BJ (cell line): ENCODE results near the gene MAGEH1. TPM values are rescaled to one million over a fixed set of nuclear protein-coding genes. Genes with fewer than 3 reads are reported as not detected.
"Not testable (repeated sequence)": the region's sequence is repeated elsewhere in the genome, so short reads cannot be mapped to it uniquely, and the experiment has no call there.

Experiments used
- CTCF ChIA-PET: fragments of 350-600 bp; formaldehyde crosslinking; extraction: SDS; loops from one replicate; lab custom pipeline; 2021; ENCODE audit warnings: antibody characterized with exemption, inconsistent platforms; lab: Yijun Ruan, JAX
- POLR2A ChIA-PET: fragments of 300-600 bp; sonication (Branson Sonifier 250); formaldehyde crosslinking; extraction: SDS; loops from one replicate; lab custom pipeline; 2021; ENCODE audit warnings: antibody characterized with exemption; lab: Charles Lee
- DNase-seq: peaks from one replicate; pipeline ENCODE4 v3.0.0-alpha.2; 2011; ENCODE audit warnings: low read depth
- H3K27me3 ChIP-seq: 2 replicates; pipeline ENCODE4 v1.6.0; 2011; ENCODE audit warnings: low read length; ENCODE audit not compliant: control insufficient read depth, insufficient read depth
- H3K36me3 ChIP-seq: 2 replicates; pipeline ENCODE4 v1.5.1; 2011; ENCODE audit warnings: low read length; ENCODE audit not compliant: control insufficient read depth, insufficient read depth
- H3K4me3 ChIP-seq: 2 replicates; pipeline ENCODE4 v1.5.1; 2011; ENCODE audit warnings: low read depth, mild to moderate bottlenecking, control low read depth, low read length
- CTCF ChIP-seq: IDR thresholded peaks from 2 replicates; pipeline ENCODE4 v1.5.1; 2011; ENCODE audit warnings: low read depth, mild to moderate bottlenecking, control low read depth, inconsistent platforms, low read length, moderate library complexity; ENCODE audit not compliant: insufficient read depth
- polyA plus RNA-seq: library from polyadenylated mRNA; depleted of rRNA; stranded (reverse); fragments of >200 nt; gene quantifications from 2 replicates; pipeline ENCODE4 v1.2.3, GENCODE V29; 2011

Gene MAGEH1
- polyA plus RNA-seq, 1 experiment = 22.1 TPM

- Histone ChIP-seq H3K27me3 (no peaks in the 10 kb centered on the region), H3K4me3 (peak overlapping the region; percentile 64), H3K36me3 (no peaks in the 10 kb centered on the region)
- no peak for DNase-seq
- CTCF ChIA-PET = no interaction called here
- TF ChIP-seq CTCF = no peak
- POLR2A ChIA-PET = no interaction called here
Measured at GRCh38 chrX:55452833-55453124, 852 bp downstream of the MAGEH1 start.

- POLR2A ChIA-PET, CTCF ChIA-PET, H3K36me3 ChIP-seq, DNase-seq, H3K4me3 ChIP-seq, H3K27me3 ChIP-seq: not testable (repeated sequence)
Measured at GRCh38 chrX:55455708-55456107, 3.8 kb downstream of the MAGEH1 start.

GRCh38 chrX:55459426-55459825 lies 7.5 kb downstream of the MAGEH1 start:
- DNase-seq, CTCF ChIA-PET, POLR2A ChIA-PET: not testable (repeated sequence)

GRCh38 chrX:55459926-55460325 lies 8.0 kb downstream of the MAGEH1 start:
- H3K36me3 ChIP-seq, DNase-seq, H3K4me3 ChIP-seq, POLR2A ChIA-PET, CTCF ChIA-PET, H3K27me3 ChIP-seq: not testable (repeated sequence)

More at GRCh38 chrX:55459426-55459825, 7.5 kb downstream of the MAGEH1 start:
- H3K4me3 ChIP-seq, H3K36me3 ChIP-seq, H3K27me3 ChIP-seq: not testable (repeated sequence)

GRCh38 chrX:55464050-55464449 lies 12.1 kb downstream of the MAGEH1 start:
- H3K36me3 ChIP-seq, CTCF ChIA-PET, POLR2A ChIA-PET, H3K4me3 ChIP-seq, DNase-seq, H3K27me3 ChIP-seq: not testable (repeated sequence)

GRCh38 chrX:55465108-55465507 lies 13.2 kb downstream of the MAGEH1 start:
- DNase-seq, H3K36me3 ChIP-seq, H3K27me3 ChIP-seq, POLR2A ChIA-PET, H3K4me3 ChIP-seq, CTCF ChIA-PET: not testable (repeated sequence)

GRCh38 chrX:55465791-55466190 lies 13.9 kb downstream of the MAGEH1 start:
- DNase-seq, H3K27me3 ChIP-seq, H3K4me3 ChIP-seq, H3K36me3 ChIP-seq, CTCF ChIA-PET, POLR2A ChIA-PET: not testable (repeated sequence)

GRCh38 chrX:55479956-55480355 lies 28.0 kb downstream of the MAGEH1 start:
- POLR2A ChIA-PET, DNase-seq, CTCF ChIA-PET, H3K36me3 ChIP-seq, H3K4me3 ChIP-seq, H3K27me3 ChIP-seq: not testable (repeated sequence)

- Histone ChIP-seq H3K4me3 (no peak overlapping the region), H3K36me3 (no peaks in the 10 kb centered on the region), H3K27me3 (no peaks in the 10 kb centered on the region)
- no peak for DNase-seq
- POLR2A ChIA-PET = no interaction called here
- CTCF ChIA-PET = no interaction called here
- TF ChIP-seq CTCF = no peak
Measured at GRCh38 chrX:55480390-55481062, 28.6 kb downstream of the MAGEH1 start.
